ENCODE results near the gene IRF5.
A peak's percentile ranks its signal among the peaks of the same experiment; 100 is the strongest.

The IRF5 gene

GRCh38 chr7:128962899-128963298 is 25.2 kb downstream of the IRF5 start:
- no peak overlapping the region for H3K27ac ChIP-seq (ENCODE audit: extremely low read depth, low read depth, low read length)
- no peaks in the 10 kb centered on the region for H3K4me1 ChIP-seq (ENCODE audit: control insufficient read depth, insufficient read depth, low read length)
- POLR2A ChIA-PET: no interaction called here
- CTCF ChIA-PET: interaction anchor here (0.7 kb wide), 1 partner anchor 571 kb away, joined by 3 read pairs; no protein-coding TSS in a partner anchor
- 0 out of 2 replicates have a peak, but pooled peaks have one; percentile 15 for TF ChIP-seq ZFHX2 (tag by site-specific recombination; conservative IDR thresholded peaks at IDR 0.05)
- no peak for TF ChIP-seq ZNF747 (tag by site-specific recombination; IDR thresholded peaks at IDR 0.05)
- H3K9me3 ChIP-seq (ENCODE audit: control insufficient read depth, insufficient read depth, low read depth, low read length): no peaks in the 10 kb centered on the region
- no peak overlapping the region for H3K4me3 ChIP-seq (ENCODE audit: low read depth, low read length)
- H3K36me3 ChIP-seq (ENCODE audit: control insufficient read depth in 2 of 2, insufficient read depth in 1 of 2, low read length in 2 of 2): peaks cover 19 to 69% of the 10 kb centered on the region in 2 experiments

GRCh38 chr7:128963327-128963757 is 25.6 kb downstream of the IRF5 start:
- Histone ChIP-seq H3K27ac (ENCODE audit: extremely low read depth, low read depth, low read length) (no peak overlapping the region), H3K4me3 (ENCODE audit: low read depth, low read length) (no peak overlapping the region), H3K36me3 (ENCODE audit: control insufficient read depth in 2 of 2, insufficient read depth in 1 of 2, low read length in 2 of 2) (peaks cover 19 to 69% of the 10 kb centered on the region in 2 experiments), H3K9me3 (ENCODE audit: control insufficient read depth, insufficient read depth, low read depth, low read length) (no peaks in the 10 kb centered on the region), H3K4me1 (ENCODE audit: control insufficient read depth, insufficient read depth, low read length) (no peaks in the 10 kb centered on the region)
- ChIA-PET POLR2A (no interaction called here), CTCF (interaction anchor here (1.0 to 1.2 kb wide), 2 partner anchors 12 to 129 kb away, joined by 3 read pairs; no protein-coding TSS in a partner anchor)
- TF ChIP-seq ZNF658 (tag by site-specific recombination; IDR thresholded peaks at IDR 0.05) (no peak), PRDM6 (tag by site-specific recombination; IDR thresholded peaks at IDR 0.05) (0 out of 2 replicates have a peak, but pooled peaks have one; percentile 9)

- no peak overlapping the region for H3K27ac ChIP-seq (ENCODE audit: extremely low read depth, low read depth, low read length)
- TF ChIP-seq ZNF626 (tag by site-specific recombination; IDR thresholded peaks at IDR 0.05) (no peak), ZNF423 (tag by site-specific recombination; IDR thresholded peaks at IDR 0.05) (no peak), AEBP2 (tag by site-specific recombination; IDR thresholded peaks at IDR 0.05; ENCODE audit: borderline replicate concordance) (no peak), ELK4 (IDR thresholded peaks at IDR 0.05; ENCODE audit: borderline replicate concordance, low read depth, low read length) (no peak), ZNF677 (tag by site-specific recombination; IDR thresholded peaks at IDR 0.05) (no peak), PBX3 (CRISPR knock-in tag; IDR thresholded peaks at IDR 0.05) (no peak), SP2 (tag by site-specific recombination; IDR thresholded peaks at IDR 0.05) (no peak), TCF7L2 (IDR thresholded peaks at IDR 0.05; ENCODE audit: borderline replicate concordance, low read depth, low read length) (no peak), ZNF133 (tag by site-specific recombination; IDR thresholded peaks at IDR 0.05) (no peak)
- peaks cover 47 to 75% of the 10 kb centered on the region in 2 experiments for H3K36me3 ChIP-seq (ENCODE audit: control insufficient read depth in 2 of 2, insufficient read depth in 1 of 2, low read length in 2 of 2)
- ChIA-PET POLR2A (interaction anchor here (0.7 kb wide), 1 partner anchor 13 kb away, joined by 4 read pairs; no protein-coding TSS in a partner anchor), CTCF (interaction anchor here (1.1 kb wide), 1 partner anchor 123 kb away, joined by 7 read pairs; no protein-coding TSS in a partner anchor)
- H3K9me3 ChIP-seq (ENCODE audit: control insufficient read depth, insufficient read depth, low read depth, low read length): no peaks in the 10 kb centered on the region
- H3K4me3 ChIP-seq (ENCODE audit: low read depth, low read length): no peak overlapping the region
- no peaks in the 10 kb centered on the region for H3K4me1 ChIP-seq (ENCODE audit: control insufficient read depth, insufficient read depth, low read length)
Measured at GRCh38 chr7:128968624-128969023, 30.9 kb downstream of the IRF5 start.

Data from HEK293 (cell line).